KOPT-K1 (cell line): ENCODE data around the gene MAP3K2.

Source experiments
- H3K27ac ChIP-seq: fragments of 200-600 bp; sonication (generic); 2 replicates; pipeline ENCODE4 v1.5.1; 2016; ENCODE audit warnings: antibody characterized with exemption, mild to moderate bottlenecking, low read depth, low read length; ENCODE audit not compliant: poor library complexity, severe bottlenecking
- H3K36me3 ChIP-seq: fragments of 200-600 bp; sonication (generic); 2 replicates; pipeline ENCODE4 v1.5.1; 2017; ENCODE audit warnings: antibody characterized with exemption, mild to moderate bottlenecking, low read length, moderate library complexity; ENCODE audit not compliant: insufficient read depth
- H3K9me3 ChIP-seq: fragments of 200-600 bp; sonication (generic); 2 replicates; pipeline ENCODE4 v1.5.1; 2017; ENCODE audit warnings: antibody characterized with exemption, low read length, mild to moderate bottlenecking; ENCODE audit not compliant: insufficient read depth, poor library complexity, severe bottlenecking

Gene MAP3K2

GRCh38 chr2:127254386-127254981 is 133.3 kb downstream of the MAP3K2 start:
- Histone ChIP-seq H3K27ac (no peak overlapping the region), H3K36me3 (peaks cover 45% of the 10 kb centered on the region), H3K9me3 (no peaks in the 10 kb centered on the region)
